GM10847 (cell line): ENCODE data around the gene GCC2.

ENCODE experiments used
- POLR2A ChIP-seq: IDR thresholded peaks from 2 replicates; pipeline ENCODE4 v1.6.1; 2011; ENCODE audit not compliant: insufficient read length; ENCODE audit errors: extremely low read depth

Gene GCC2, protein sequence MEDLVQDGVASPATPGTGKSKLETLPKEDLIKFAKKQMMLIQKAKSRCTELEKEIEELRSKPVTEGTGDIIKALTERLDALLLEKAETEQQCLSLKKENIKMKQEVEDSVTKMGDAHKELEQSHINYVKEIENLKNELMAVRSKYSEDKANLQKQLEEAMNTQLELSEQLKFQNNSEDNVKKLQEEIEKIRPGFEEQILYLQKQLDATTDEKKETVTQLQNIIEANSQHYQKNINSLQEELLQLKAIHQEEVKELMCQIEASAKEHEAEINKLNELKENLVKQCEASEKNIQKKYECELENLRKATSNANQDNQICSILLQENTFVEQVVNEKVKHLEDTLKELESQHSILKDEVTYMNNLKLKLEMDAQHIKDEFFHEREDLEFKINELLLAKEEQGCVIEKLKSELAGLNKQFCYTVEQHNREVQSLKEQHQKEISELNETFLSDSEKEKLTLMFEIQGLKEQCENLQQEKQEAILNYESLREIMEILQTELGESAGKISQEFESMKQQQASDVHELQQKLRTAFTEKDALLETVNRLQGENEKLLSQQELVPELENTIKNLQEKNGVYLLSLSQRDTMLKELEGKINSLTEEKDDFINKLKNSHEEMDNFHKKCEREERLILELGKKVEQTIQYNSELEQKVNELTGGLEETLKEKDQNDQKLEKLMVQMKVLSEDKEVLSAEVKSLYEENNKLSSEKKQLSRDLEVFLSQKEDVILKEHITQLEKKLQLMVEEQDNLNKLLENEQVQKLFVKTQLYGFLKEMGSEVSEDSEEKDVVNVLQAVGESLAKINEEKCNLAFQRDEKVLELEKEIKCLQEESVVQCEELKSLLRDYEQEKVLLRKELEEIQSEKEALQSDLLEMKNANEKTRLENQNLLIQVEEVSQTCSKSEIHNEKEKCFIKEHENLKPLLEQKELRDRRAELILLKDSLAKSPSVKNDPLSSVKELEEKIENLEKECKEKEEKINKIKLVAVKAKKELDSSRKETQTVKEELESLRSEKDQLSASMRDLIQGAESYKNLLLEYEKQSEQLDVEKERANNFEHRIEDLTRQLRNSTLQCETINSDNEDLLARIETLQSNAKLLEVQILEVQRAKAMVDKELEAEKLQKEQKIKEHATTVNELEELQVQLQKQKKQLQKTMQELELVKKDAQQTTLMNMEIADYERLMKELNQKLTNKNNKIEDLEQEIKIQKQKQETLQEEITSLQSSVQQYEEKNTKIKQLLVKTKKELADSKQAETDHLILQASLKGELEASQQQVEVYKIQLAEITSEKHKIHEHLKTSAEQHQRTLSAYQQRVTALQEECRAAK (N-terminal part only)

DNA sequence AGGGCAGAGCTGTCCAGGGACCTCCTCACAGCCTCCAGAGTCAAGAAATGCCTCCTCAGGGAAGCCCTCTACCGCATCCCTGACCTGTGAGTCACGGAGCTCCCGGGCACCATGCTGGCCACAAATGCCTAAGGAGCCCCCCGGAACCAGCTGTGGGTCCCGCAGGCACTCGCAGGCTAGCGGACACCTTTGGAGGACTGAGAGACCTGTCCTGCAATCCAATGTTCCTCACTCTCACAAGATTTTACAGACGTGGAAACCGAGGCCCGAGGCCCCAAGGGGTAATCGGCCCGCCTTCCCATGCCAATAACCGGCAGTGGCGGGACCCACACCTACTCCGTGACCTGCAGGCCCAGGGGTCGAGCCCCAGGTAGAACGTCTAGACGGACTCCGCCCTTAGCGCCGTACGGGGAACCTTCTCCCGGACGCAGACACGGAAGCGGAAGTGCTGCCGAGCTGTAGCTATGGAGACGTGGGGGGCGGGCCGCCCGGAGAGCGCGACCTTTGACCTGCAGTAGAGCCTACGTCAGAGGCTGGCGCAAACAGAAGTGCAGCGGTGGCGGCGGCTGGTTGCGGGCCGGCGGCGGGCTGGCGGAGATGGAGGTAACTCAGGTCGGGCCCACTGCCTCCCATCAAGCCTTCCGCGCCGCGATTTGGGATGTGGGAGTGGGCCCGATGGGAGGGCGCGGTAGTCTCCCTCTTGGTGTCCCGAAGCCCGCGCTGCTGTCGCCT, at the start of gene GCC2:
TSS of gene GCC2 (plus strand) at position 529 of the 732 bp plus-strand sequence. CDS start at position 598, 69 bp downstream.
- peak; percentile 83 for TF ChIP-seq POLR2A

DNA sequence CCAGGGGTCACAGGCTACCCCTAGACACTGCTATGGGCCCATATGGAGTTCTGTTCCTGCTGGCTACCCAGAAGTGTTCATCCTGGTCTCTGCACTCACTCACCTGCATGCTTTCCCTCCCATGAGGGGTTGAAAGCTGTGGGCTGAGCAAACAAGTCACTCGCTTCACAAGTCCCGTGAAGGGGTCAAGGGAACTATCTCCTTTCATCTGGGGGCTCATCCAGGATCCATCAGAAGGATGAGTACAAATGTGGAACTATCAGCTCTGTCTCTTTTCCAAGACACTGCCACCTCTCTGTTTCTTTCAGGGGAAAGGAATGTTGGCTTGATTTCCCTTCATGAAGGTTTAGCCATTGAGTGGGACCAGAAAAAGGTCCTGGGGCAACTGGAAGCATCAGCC, 49.5 kb upstream of the GCC2 start:
- no peak for TF ChIP-seq POLR2A

DNA sequence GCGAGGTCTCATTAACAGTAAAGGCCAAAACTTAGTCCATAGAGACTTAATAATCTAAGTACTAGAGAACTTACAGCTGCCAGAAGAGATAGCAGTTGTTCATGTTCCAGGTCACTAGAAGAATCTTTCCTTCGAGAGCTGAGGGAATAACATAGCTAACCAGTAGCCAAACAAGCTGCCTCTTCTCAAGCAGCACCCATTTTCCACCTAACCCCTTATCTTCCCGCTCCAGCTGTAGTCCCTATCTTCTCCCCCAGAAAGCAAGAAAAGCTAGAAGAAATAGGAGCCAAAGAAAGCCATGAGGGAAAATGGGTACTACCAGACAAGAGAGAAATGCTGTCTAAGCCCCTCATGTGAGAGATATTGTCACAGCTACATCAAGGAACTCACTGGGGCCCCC, 47.2 kb upstream of the GCC2 start:
- TF ChIP-seq POLR2A, result no peak

DNA sequence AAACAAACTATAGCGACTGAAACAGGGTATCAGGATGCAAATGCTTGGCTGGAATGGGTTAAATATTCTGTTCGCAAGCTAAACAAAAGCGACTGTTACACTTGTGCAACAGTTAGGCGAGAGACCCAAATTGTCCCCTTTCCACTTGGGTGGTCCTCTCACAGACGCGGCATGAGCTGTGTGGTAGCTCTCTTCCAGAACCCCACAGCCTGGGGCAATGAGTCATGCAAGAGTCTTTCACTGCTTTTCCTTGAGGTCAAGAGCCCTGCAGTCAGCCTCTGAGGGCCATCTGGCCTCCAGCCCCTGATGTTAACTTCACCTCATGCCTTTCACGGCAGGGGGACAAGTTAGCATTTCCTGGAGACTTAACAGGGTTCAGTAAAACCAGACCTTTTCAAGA, 45.5 kb upstream of the GCC2 start:
- TF ChIP-seq POLR2A, result no peak

DNA sequence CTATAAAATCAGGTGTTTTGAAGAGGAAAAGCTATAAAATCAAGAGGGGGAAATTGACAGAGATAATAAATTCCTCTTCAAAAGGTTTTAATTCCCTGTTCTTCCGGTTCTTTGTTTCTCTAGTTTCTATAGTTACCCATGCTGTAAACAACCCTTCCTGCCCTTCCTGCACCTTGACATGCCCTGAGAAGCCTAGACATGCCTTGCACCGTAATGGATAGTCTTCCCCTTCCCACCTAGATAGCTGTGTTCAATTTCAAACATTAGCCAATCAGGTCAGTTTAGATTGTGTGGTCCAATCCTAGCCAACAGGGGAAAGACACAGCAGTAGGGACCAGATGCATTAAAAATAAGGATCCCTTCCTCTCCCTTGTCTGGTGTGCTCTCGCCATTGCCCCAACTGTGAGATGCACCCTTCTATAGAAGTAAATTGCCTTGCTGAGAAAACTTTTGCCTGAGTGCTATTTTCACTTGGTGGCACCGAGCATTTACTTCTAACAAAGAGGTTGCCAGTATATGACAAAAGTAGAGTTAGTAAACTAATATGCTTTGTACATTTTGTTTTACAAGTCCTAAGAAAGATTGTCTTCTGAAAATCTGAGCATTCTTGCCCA, 44.1 kb upstream of the GCC2 start:
- TF ChIP-seq POLR2A, result no peak

DNA sequence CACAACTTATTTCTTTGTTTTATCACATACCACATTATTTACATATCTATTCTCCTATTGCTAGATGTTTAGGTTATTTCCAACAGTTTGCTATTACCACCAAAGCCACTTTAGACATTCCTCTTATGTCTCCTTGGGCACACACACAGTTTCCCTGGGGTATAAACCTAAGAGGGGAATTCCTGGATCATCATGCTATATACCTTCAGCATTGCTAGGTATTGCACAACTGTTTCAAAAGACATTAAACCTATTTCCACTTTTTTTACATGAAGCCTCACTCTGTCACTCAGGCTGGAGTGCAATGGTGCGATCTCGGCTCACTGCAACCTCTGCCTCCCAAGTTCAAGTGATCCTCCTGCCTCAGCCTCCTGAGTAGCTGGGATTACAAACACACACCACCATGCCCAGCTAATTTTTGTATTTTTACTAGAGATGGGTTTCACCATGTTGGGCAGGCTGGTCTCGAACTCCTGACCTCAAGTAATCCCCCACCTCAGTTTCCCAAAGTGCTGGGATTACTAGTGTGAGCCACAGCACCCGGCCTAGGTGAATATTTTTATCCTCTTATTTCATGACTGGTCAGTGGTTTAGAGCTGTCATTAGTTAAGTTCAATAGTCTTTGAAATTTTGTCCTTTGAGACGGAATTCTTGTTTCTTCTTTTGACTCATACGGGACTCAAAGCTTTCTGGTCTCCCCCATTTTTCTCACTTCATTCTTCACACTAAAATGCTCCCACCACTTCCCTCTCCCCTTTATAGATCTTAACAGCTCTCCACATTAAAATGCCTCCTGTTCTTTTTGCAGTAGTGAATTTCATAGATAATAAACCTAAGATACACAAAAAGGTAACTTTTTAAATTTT, 40.9 kb upstream of the GCC2 start:
- TF ChIP-seq POLR2A, result no peak

DNA sequence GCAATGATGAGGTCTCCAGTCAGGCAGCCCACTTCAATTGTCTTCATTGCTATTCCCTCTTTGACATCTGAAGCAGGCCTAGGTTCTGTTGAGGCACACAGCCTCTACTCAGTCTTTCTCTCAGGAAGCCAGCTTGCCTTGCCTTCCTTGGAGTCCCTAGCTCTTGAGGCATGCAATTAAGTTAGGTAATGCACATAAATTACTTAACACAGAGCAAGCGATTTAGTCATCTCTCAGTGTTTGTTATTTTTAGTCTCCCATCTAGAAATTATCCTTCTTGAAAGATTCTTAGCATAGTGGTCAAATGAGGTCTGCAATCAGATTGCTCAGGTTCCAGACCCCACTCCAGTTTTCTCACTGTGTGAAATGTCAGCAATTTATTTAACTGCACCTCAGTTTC, 39.2 kb upstream of the GCC2 start:
- no peak for TF ChIP-seq POLR2A

DNA sequence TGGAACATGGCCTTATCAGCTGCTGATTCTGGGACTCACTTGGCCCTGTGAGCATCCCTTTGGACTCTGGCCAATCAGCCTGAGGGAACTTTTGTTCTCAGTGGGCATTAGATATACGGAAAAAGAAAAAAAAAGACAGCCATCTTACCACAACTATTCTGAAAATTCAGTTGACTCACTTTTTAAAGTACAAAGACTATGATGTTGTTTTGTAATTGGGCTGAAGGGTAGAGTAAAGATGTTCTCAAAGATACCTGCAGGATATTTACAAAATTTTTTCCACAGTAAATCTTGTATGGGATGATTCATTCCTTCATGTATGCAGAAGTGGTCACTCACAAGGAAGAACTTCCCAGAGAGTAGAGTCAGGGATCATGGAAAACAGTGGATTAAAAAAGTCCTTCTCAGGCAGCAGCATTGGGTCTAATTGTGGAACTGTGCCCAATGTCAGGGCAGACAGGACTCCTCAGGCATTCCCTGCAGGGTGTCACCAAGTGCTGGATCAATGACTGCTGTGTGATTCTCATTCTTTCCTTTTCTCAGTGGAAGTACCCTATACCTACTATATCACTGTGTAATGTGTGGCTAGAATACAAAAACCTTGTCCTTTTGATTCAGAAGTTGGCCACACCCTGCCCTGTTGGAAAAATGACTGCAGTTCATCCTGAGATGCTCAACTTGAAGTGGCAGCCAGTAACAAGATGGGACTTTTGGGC, 35.9 kb upstream of the GCC2 start:
- no peak for TF ChIP-seq POLR2A

DNA sequence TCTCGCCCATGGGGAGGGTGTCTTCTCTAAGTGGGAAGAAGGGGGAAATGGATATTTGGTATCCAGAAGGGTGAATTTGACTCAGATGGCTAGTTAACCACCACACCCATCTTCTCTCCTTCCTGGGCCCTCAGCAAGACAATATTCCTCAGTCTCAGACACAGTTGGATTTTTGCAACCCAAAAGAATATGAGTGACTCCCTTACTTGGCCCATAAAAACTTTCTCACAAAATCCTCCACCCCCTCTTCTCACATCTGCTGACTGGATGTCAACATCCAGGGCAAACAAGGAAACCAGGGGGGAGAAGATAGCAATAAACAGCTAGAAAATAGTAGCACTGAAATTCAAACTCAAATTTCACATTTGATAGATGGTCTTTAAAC, 35.3 kb upstream of the GCC2 start:
- no peak for TF ChIP-seq POLR2A

DNA sequence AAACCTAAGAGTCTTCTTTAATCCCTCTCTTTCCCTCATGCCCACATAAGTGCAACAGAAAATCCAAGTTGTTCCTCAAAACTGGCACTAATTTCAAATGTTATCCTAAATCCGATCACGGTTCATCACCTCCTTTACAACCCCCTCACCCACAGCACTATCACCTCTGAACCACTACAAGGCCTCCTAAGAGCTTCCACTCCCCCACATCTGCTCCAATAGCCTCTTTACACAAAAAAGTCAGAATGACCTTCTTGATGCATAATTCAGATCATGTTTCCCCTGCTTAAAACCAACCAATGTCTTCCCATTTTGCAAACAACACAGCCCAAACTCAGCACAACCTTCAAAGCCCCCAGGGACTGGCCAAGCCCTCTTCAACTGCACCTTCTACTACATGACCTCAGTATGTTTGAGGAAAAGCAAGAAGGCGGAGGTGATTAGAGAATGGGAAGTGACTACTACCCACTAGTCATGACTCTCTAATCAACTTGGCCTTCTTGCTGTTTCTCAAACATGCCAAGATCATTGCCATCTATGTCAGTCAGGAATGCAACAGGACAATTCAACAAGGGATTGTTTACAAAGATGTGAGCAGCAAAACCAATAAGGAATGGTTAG, 34.6 kb upstream of the GCC2 start:
- no peak for TF ChIP-seq POLR2A

DNA sequence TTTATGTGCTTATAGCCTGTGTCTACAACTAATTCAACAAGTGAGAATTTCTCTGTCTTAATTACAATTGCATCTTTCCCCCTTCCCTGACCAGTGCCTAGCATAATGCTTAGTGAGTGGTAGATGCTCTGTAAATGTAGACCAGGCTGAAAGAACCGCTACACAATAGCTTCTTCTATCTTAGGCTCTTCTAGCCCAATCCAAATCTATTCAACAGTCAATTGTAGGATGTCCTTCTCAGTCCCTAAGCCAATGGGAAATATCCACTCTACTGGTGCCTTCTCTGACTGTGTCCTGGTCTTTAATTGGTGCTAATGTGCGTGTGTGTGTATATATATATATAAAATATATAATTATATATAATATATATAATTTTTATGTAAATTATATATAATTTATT, 34.1 kb upstream of the GCC2 start:
- no peak for TF ChIP-seq POLR2A

DNA sequence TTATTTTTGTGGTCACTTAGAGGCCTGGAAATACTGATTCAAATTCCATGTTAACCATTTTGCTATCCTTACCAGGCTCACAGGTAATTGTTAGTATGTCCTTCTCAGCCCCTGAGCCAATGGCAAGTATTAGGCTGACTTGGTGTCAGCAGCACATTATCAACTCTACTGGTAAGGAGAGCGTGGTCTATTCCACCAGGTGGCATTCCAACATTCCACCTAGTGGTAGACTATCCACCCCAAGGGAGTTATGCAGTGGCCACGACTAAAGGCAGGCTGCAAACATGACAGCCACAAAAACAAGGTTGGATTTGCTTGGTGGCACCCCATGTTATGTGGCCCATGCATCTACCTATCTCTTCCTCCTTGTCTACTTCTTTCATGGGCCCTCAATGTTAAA, 31.8 kb upstream of the GCC2 start:
- no peak for TF ChIP-seq POLR2A
